OCI-LY7 (cell line): ENCODE measurements around the gene CSRNP3.

Experiments used
- CTCF ChIP-seq: fragments of 200-600 bp; sonication (generic); conservative IDR thresholded peaks from 2 replicates; pipeline ENCODE4 v1.5.1; 2014; ENCODE audit warnings: mild to moderate bottlenecking, antibody characterized with exemption, low read length, moderate library complexity, mixed read lengths
- EZH2phosphoT487 ChIP-seq: fragments of 200-600 bp; sonication (generic); IDR thresholded peaks from 2 replicates; pipeline ENCODE4 v1.6.1; 2018; ENCODE audit warnings: low read depth, borderline replicate concordance, mild to moderate bottlenecking, mixed run types, antibody characterized with exemption, low read length, moderate library complexity, mixed read lengths

- TF ChIP-seq CTCF (no peak), EZH2phosphoT487 (no peak)
These were observed 114.7 kb downstream of the CSRNP3 start for GRCh38 chr2:165584126-165584654.
